Lung (tissue), 12 donors: ENCODE data around the gene PRODH2. TPM values are rescaled to one million over a fixed set of nuclear protein-coding genes. Genes with fewer than 3 reads are reported as not detected.

ENCODE experiments used
- ATAC-seq: fragments of 200-7000 bp; cut with Tn5 transposase; one replicate; pipeline ENCODE4 v1.9.1; 2020; ENCODE audit warnings: moderate number of reproducible peaks; ENCODE audit not compliant: insufficient read depth, low FRiP score
- DNase-seq, 3 donors: peaks; one replicate each; pipeline ENCODE4 v3.0.0-alpha.2; 2013 to 2017
- H3K27ac ChIP-seq, 2 donors: one replicate each; pipeline ENCODE4 v1.5.1; 2013; ENCODE audit warnings: mild to moderate bottlenecking in 2 of 2, moderate library complexity in 2 of 2, control low read depth in 1 of 2, inconsistent platforms in 1 of 2, low read depth in 1 of 2, low read length in 1 of 2
- H3K27me3 ChIP-seq, 3 donors: one replicate each; pipeline ENCODE4 v1.5.1; 2013; ENCODE audit warnings: low read length in 2 of 3; ENCODE audit not compliant: control insufficient read depth in 3 of 3, insufficient read depth in 3 of 3
- H3K36me3 ChIP-seq, 4 donors: one replicate each; pipeline ENCODE4 v1.5.1; 2013; ENCODE audit warnings: low read length in 4 of 4, mild to moderate bottlenecking in 1 of 4, moderate library complexity in 1 of 4; ENCODE audit not compliant: control insufficient read depth in 4 of 4, insufficient read depth in 4 of 4
- H3K4me1 ChIP-seq, 5 donors: one replicate each; pipeline ENCODE4 v1.5.1; 2013; ENCODE audit warnings: low read length in 5 of 5, mild to moderate bottlenecking in 2 of 5, moderate library complexity in 1 of 5; ENCODE audit not compliant: control insufficient read depth in 5 of 5, insufficient read depth in 5 of 5
- H3K4me3 ChIP-seq: one replicate; pipeline ENCODE4 v1.5.1; 2013; ENCODE audit warnings: mild to moderate bottlenecking, control low read depth, moderate library complexity
- H3K9ac ChIP-seq, 2 donors: one replicate each; pipeline ENCODE4 v1.5.1; 2013; ENCODE audit warnings: low read length in 2 of 2, control low read depth in 1 of 2; ENCODE audit not compliant: insufficient read depth in 1 of 2
- H3K9me3 ChIP-seq, 4 donors: one replicate each; pipeline ENCODE4 v1.5.1; 2013; ENCODE audit warnings: low read length in 3 of 4, mild to moderate bottlenecking in 1 of 4, moderate library complexity in 1 of 4; ENCODE audit not compliant: control insufficient read depth in 4 of 4, insufficient read depth in 3 of 4
- CTCF ChIP-seq: IDR thresholded peaks from 2 replicates; pipeline ENCODE4 v1.5.1; 2012; ENCODE audit warnings: mild to moderate bottlenecking; ENCODE audit errors: control extremely low read depth, extremely low read depth
- WGBS, 2 donors: extraction: QIAGEN DNeasy Blood & Tissue Kit; methylation state at CpG; one replicate each; pipeline ENCODE4 v1.1.7; 2013; 5-methylcytosine and 5-hydroxymethylcytosine counted together
- polyA plus RNA-seq, 2 donors: library from polyadenylated mRNA; stranded (reverse); fragments of 200-250 nt; gene quantifications; one replicate each; pipeline ENCODE4 v1.2.1, GENCODE V29; 2013
- total RNA-seq, 2 donors: library from RNA; depleted of rRNA in 1 of 2; stranded (reverse); fragments of >200 nt in 1 of 2; gene quantifications; one replicate each; pipeline ENCODE4 v1.2.1, GENCODE V29; 2014 to 2021
- donor health status: control.
- donor health status: control.
- donor health status: Bipolar disorder and iron deficiency.
- donor health status: healthy.
- donor health status: DM: yes; HTN: yes; CAD: no.

Gene PRODH2
- total and polyA plus RNA-seq, 4 donors: not detected

GRCh38 chr19:35757231-35757748, 55.4 kb downstream of the PRODH2 start:
- peak; percentile 89 to 94 (median 92) for DNase-seq
- peak; percentile 6 for ATAC-seq
- 7 to 11% methylated on average over 18 to 19 of the region's 19 CpGs for WGBS, 2 donors
- H3K4me1 ChIP-seq: peaks cover 0 to 32% (median 14%) of the 10 kb centered on the region in 5 donors
- H3K36me3 ChIP-seq: peaks cover 0 to 25% (median 21%) of the 10 kb centered on the region in 4 donors
- no peak for TF ChIP-seq CTCF
- peak overlapping the region; percentile 88 to 97 for H3K27ac ChIP-seq
- H3K9ac ChIP-seq: peak overlapping the region in 1 of 2 donors; percentile 56
- peaks cover 0 to 4% (median 0%) of the 10 kb centered on the region in 3 donors for H3K27me3 ChIP-seq
- no peak overlapping the region for H3K4me3 ChIP-seq
- peaks cover 0 to 4% (median 0%) of the 10 kb centered on the region in 4 donors for H3K9me3 ChIP-seq

- Histone ChIP-seq H3K4me3 (peak within 1 kb of the TSS; percentile 16), H3K36me3 (peaks cover 0 to 26% (median 17%) of the 10 kb centered on the region in 4 donors), H3K27me3 (peaks cover 0 to 4% (median 0%) of the 10 kb centered on the region in 3 donors), H3K9ac (peak within 1 kb of the TSS in 1 of 2 donors; percentile 68), H3K4me1 (peaks cover 0 to 32% (median 14%) of the 10 kb centered on the region in 5 donors), H3K27ac (peak within 1 kb of the TSS; percentile 88 to 97), H3K9me3 (peaks cover 0 to 4% (median 0%) of the 10 kb centered on the region in 4 donors)
- DNase-seq (peak; percentile 88 to 92 (median 91)), ATAC-seq (no peak)
- WGBS, 2 donors: 3 to 9% methylated on average over 50 to 52 of the region's 52 CpGs
- no peak for TF ChIP-seq CTCF
These were observed 56.0 kb downstream of the PRODH2 start, which contains the start of gene HSPB6 for GRCh38 chr19:35756377-35757230. Gene HSPB6 (minus strand): TSS chr19:35757029. CDS start chr19:35757008, 21 bp downstream.

- peak overlapping the region; percentile 88 to 97 for H3K27ac ChIP-seq
- ATAC-seq: no peak
- peaks cover 0 to 32% (median 14%) of the 10 kb centered on the region in 5 donors for H3K4me1 ChIP-seq
- TF ChIP-seq CTCF: no peak
- H3K27me3 ChIP-seq: peaks cover 0 to 4% (median 0%) of the 10 kb centered on the region in 3 donors
- DNase-seq: peak; percentile 45 to 73 (median 61)
- H3K9ac ChIP-seq: peak overlapping the region in 1 of 2 donors; percentile 68
- 23 to 26% methylated on average over 57 to 74 of the region's 74 CpGs for WGBS, 2 donors
- peaks cover 0 to 1% (median 0%) of the 10 kb centered on the region in 4 donors for H3K9me3 ChIP-seq
- H3K4me3 ChIP-seq: no peak overlapping the region
- peaks cover 0 to 26% (median 17%) of the 10 kb centered on the region in 4 donors for H3K36me3 ChIP-seq
These were observed 56.9 kb downstream of the PRODH2 start for GRCh38 chr19:35755550-35756376.
